Fibroblast of lung (primary cell): ENCODE measurements around the gene OSM. TPM values are rescaled to one million over a fixed set of nuclear protein-coding genes. Genes with fewer than 3 reads are reported as not detected.

Experiments
- DNase-seq, 2 donors: peaks; one replicate each; pipeline versions ENCODE4 v3.0.0 to v3.0.0-alpha.2; 2010; ENCODE audit warnings: low read depth in 2 of 2
- H2AFZ ChIP-seq: 2 replicates; pipeline ENCODE4 v1.5.1; 2012; ENCODE audit warnings: low read length, control low read depth, inconsistent platforms
- H3K27ac ChIP-seq: 2 replicates; pipeline ENCODE4 v1.5.1; 2011; ENCODE audit warnings: low read length, control low read depth; ENCODE audit not compliant: insufficient read depth
- H3K27me3 ChIP-seq: 2 replicates; pipeline ENCODE4 v1.5.1; 2011; ENCODE audit warnings: mild to moderate bottlenecking, low read length; ENCODE audit not compliant: control insufficient read depth, insufficient read depth
- H3K36me3 ChIP-seq: 2 replicates; pipeline ENCODE4 v1.5.1; 2011; ENCODE audit warnings: low read length; ENCODE audit not compliant: control insufficient read depth, insufficient read depth
- H3K4me1 ChIP-seq: 2 replicates; pipeline ENCODE4 v1.5.1; 2011; ENCODE audit warnings: low read length; ENCODE audit not compliant: control insufficient read depth, insufficient read depth; ENCODE audit errors: extremely low read depth
- H3K4me2 ChIP-seq: 2 replicates; pipeline ENCODE4 v1.5.1; 2011; ENCODE audit warnings: low read length, control low read depth; ENCODE audit not compliant: insufficient read depth; ENCODE audit errors: extremely low read depth
- H3K4me3 ChIP-seq, 4 experiments: fragments of 200-600 bp in 1 of 4; sonication (generic) in 1 of 4; replicated peaks in 1 of 4; 2 replicates each; pipeline ENCODE4 v1.5.1; 2011 to 2016; ENCODE audit warnings: low read length in 4 of 4, low read depth in 3 of 4, mild to moderate bottlenecking in 3 of 4, control low read depth in 2 of 4, inconsistent platforms in 1 of 4, mixed read lengths in 1 of 4; ENCODE audit not compliant: insufficient read depth in 1 of 4; ENCODE audit errors: control extremely low read depth in 1 of 4
- H3K79me2 ChIP-seq: 2 replicates; pipeline ENCODE4 v1.5.1; 2012; ENCODE audit warnings: mild to moderate bottlenecking, low read length, inconsistent platforms; ENCODE audit not compliant: control insufficient read depth, insufficient read depth
- H3K9ac ChIP-seq: 2 replicates; pipeline ENCODE4 v1.5.1; 2011; ENCODE audit warnings: mild to moderate bottlenecking, low read length, control low read depth; ENCODE audit not compliant: insufficient read depth
- H3K9me3 ChIP-seq: 2 replicates; pipeline ENCODE4 v1.5.1; 2012; ENCODE audit warnings: low read depth, low read length; ENCODE audit not compliant: control insufficient read depth, insufficient read depth
- H4K20me1 ChIP-seq: 2 replicates; pipeline ENCODE4 v1.5.1; 2011; ENCODE audit warnings: low read length; ENCODE audit not compliant: control insufficient read depth, insufficient read depth; ENCODE audit errors: extremely low read depth
- CTCF ChIP-seq, 2 donors: IDR thresholded peaks in 1 of 2; conservative IDR thresholded peaks in 1 of 2; 1 replicate in 1 of 2; 2 replicates in 1 of 2; pipeline ENCODE4 v1.5.1; 2011 to 2012; ENCODE audit warnings: low read length in 2 of 2, control low read depth in 1 of 2, inconsistent platforms in 1 of 2, low read depth in 1 of 2, mild to moderate bottlenecking in 1 of 2
- EZH2 ChIP-seq: IDR thresholded peaks from 2 replicates; pipeline ENCODE4 v1.5.1; 2012; ENCODE audit warnings: low read length, control low read depth, mild to moderate bottlenecking; ENCODE audit errors: missing control alignments
- polyA plus RNA-seq, 2 donors: library from polyadenylated mRNA; depleted of rRNA in 1 of 2; stranded (reverse) in 1 of 2; unstranded in 1 of 2; fragments of >200 nt; gene quantifications; 2 replicates each; pipeline ENCODE4 v1.2.1, GENCODE V29; 2011 to 2012; ENCODE audit warnings: missing spikeins in 1 of 2
- total RNA-seq: library from RNA; depleted of rRNA; stranded (reverse); fragments of >200 nt; gene quantifications from 2 replicates; pipeline ENCODE4 v1.2.1, GENCODE V29; 2014

The OSM gene
- total and polyA plus RNA-seq, 2 donors (not counting 1 experiment from before 2014, with no cell fraction given) = not detected

GRCh38 chr22:30226192-30226832 lies 40.3 kb downstream of the OSM start:
- H3K27ac ChIP-seq = no peak overlapping the region
- H3K9ac ChIP-seq = no peak overlapping the region
- TF ChIP-seq EZH2 (no peak), CTCF (conservative IDR thresholded peaks at IDR 0.05 in 1 of 2, IDR thresholded peaks at IDR 0.05 in 1 of 2; ENCODE audit: low read depth in 1 of 2, low read length in 2 of 2) (no peak)
- no peak overlapping the region for H2AFZ ChIP-seq
- H3K36me3 ChIP-seq = no peaks in the 10 kb centered on the region
- H3K9me3 ChIP-seq = no peaks in the 10 kb centered on the region
- peaks cover 2% of the 10 kb centered on the region for H3K4me1 ChIP-seq
- no peaks in the 10 kb centered on the region for H3K79me2 ChIP-seq
- no peak overlapping the region for H3K4me2 ChIP-seq
- H3K4me3 ChIP-seq = no peak overlapping the region
- peak in 1 of 2 donors; percentile 68 for DNase-seq
- H4K20me1 ChIP-seq = no peaks in the 10 kb centered on the region
- H3K27me3 ChIP-seq = no peaks in the 10 kb centered on the region

- Histone ChIP-seq H3K79me2 (no peaks in the 10 kb centered on the region), H2AFZ (no peak overlapping the region), H3K9me3 (no peaks in the 10 kb centered on the region), H3K36me3 (no peaks in the 10 kb centered on the region), H3K27me3 (no peaks in the 10 kb centered on the region), H3K4me2 (no peak overlapping the region), H3K4me3 (no peak overlapping the region), H4K20me1 (no peaks in the 10 kb centered on the region), H3K4me1 (peaks cover 2% of the 10 kb centered on the region), H3K9ac (no peak overlapping the region), H3K27ac (no peak overlapping the region)
- TF ChIP-seq EZH2 (no peak), CTCF (conservative IDR thresholded peaks at IDR 0.05 in 1 of 2, IDR thresholded peaks at IDR 0.05 in 1 of 2; ENCODE audit: low read depth in 1 of 2, low read length in 2 of 2) (no peak)
- DNase-seq = no peak
Measured at GRCh38 chr22:30225220-30225927, 41.3 kb downstream of the OSM start.

GRCh38 chr22:30224161-30224857 lies 42.3 kb downstream of the OSM start:
- Histone ChIP-seq H3K27me3 (no peaks in the 10 kb centered on the region), H3K4me2 (no peak overlapping the region), H3K4me3 (no peak overlapping the region), H2AFZ (peak overlapping the region; percentile 27), H3K79me2 (no peaks in the 10 kb centered on the region), H3K36me3 (no peaks in the 10 kb centered on the region), H3K4me1 (peaks cover 2% of the 10 kb centered on the region), H3K9me3 (no peaks in the 10 kb centered on the region), H3K9ac (no peak overlapping the region), H3K27ac (no peak overlapping the region), H4K20me1 (no peaks in the 10 kb centered on the region)
- DNase-seq = peak in 1 of 2 donors; percentile 72
- TF ChIP-seq CTCF (conservative IDR thresholded peaks at IDR 0.05 in 1 of 2, IDR thresholded peaks at IDR 0.05 in 1 of 2; ENCODE audit: low read depth in 1 of 2, low read length in 2 of 2) (no peak), EZH2 (no peak)
